IMR-90 (cell line): ENCODE data around the gene PSME2. TPM values are rescaled to one million over a fixed set of nuclear protein-coding genes. Genes with fewer than 3 reads are reported as not detected.

Source experiments
- ATAC-seq: fragments of 200-7000 bp; cut with Tn5 transposase; 2 replicates; pipeline ENCODE4 v1.9.1; 2020; ENCODE audit warnings: low read depth, mild to moderate bottlenecking, moderate library complexity
- BruUV-seq: library from RNA; stranded (reverse); fragments of 400-500 nt; replicated peaks from 2 replicates; lab custom pipeline; 2021; lab: Mats Ljungman, UMichigan
- CTCF ChIA-PET: fragments of 300-600 bp; formaldehyde crosslinking; extraction: SDS; loops from one replicate; lab custom pipeline; 2021; ENCODE audit warnings: antibody characterized with exemption; lab: Yijun Ruan, JAX
- POLR2A ChIA-PET: fragments of 300-600 bp; sonication (Branson Sonifier 250); formaldehyde crosslinking; loops from one replicate; lab custom pipeline; 2022; ENCODE audit warnings: antibody characterized with exemption; ENCODE audit not compliant: unreplicated experiment; lab: Charles Lee
- DNase-seq: peaks from one replicate; pipeline ENCODE4 v3.0.0; 2013
- H2AFZ ChIP-seq: replicated peaks from 2 replicates; pipeline ENCODE3; 2013; ENCODE audit warnings: low read length, mild to moderate bottlenecking; ENCODE audit not compliant: poor library complexity
- H2AK5ac ChIP-seq: 2 replicates; pipeline ENCODE4 v1.6.1; 2013; ENCODE audit warnings: low read depth, low read length, inconsistent platforms
- H2AK9ac ChIP-seq: replicated peaks from 2 replicates; pipeline ENCODE3; 2013; ENCODE audit warnings: mild to moderate bottlenecking, low read depth, low read length, moderate library complexity; ENCODE audit not compliant: poor library complexity
- H2BK120ac ChIP-seq: 2 replicates; pipeline ENCODE4 v1.6.1; 2013; ENCODE audit warnings: low read depth, low read length, inconsistent platforms
- H2BK15ac ChIP-seq: 3 replicates; pipeline ENCODE4 v1.6.1; 2013; ENCODE audit warnings: low read depth, low read length, inconsistent platforms
- H2BK20ac ChIP-seq: 2 replicates; pipeline ENCODE4 v1.6.1; 2013; ENCODE audit warnings: low read depth, mild to moderate bottlenecking, inconsistent platforms, low read length, moderate library complexity
- H2BK5ac ChIP-seq: 2 replicates; pipeline ENCODE4 v1.6.1; 2013; ENCODE audit warnings: mild to moderate bottlenecking, low read depth, low read length, inconsistent platforms; ENCODE audit not compliant: poor library complexity, severe bottlenecking
- H3K14ac ChIP-seq: replicated peaks from 2 replicates; pipeline ENCODE4 v1.6.1; 2013; ENCODE audit warnings: low read depth, low read length, inconsistent platforms
- H3K18ac ChIP-seq: 2 replicates; pipeline ENCODE4 v1.6.1; 2013; ENCODE audit warnings: low read depth, low read length, control low read depth
- H3K23ac ChIP-seq: 2 replicates; pipeline ENCODE4 v1.6.1; 2013; ENCODE audit warnings: low read depth, low read length, inconsistent platforms
- H3K27ac ChIP-seq: 2 replicates; pipeline ENCODE4 v1.5.1; 2013; ENCODE audit warnings: mild to moderate bottlenecking, control low read depth, low read length; ENCODE audit not compliant: insufficient read depth
- H3K27me3 ChIP-seq: 2 replicates; pipeline ENCODE4 v1.6.1; 2013; ENCODE audit warnings: low read length; ENCODE audit not compliant: control insufficient read depth, insufficient read depth
- H3K36me3 ChIP-seq: 2 replicates; pipeline ENCODE4 v1.6.1; 2013; ENCODE audit warnings: low read length, mixed read lengths; ENCODE audit not compliant: control insufficient read depth, insufficient read depth
- H3K4ac ChIP-seq: 2 replicates; pipeline ENCODE4 v1.6.1; 2013; ENCODE audit warnings: low read depth, low read length, inconsistent platforms
- H3K4me1 ChIP-seq: 2 replicates; pipeline ENCODE4 v1.6.1; 2013; ENCODE audit warnings: low read length, mixed read lengths; ENCODE audit not compliant: control insufficient read depth, insufficient read depth
- H3K4me2 ChIP-seq: 2 replicates; pipeline ENCODE4 v1.6.1; 2013; ENCODE audit warnings: low read depth, mild to moderate bottlenecking, control low read depth, low read length, moderate library complexity
- H3K4me3 ChIP-seq: 2 replicates; pipeline ENCODE4 v1.5.1; 2013; ENCODE audit warnings: low read depth, mild to moderate bottlenecking, control low read depth, low read length, moderate library complexity; ENCODE audit not compliant: insufficient read depth
- H3K56ac ChIP-seq: 2 replicates; pipeline ENCODE4 v1.6.1; 2013; ENCODE audit warnings: low read length, inconsistent platforms; ENCODE audit not compliant: insufficient read depth; ENCODE audit errors: extremely low read depth
- H3K79me1 ChIP-seq, 2 experiments: 2 replicates each; pipeline ENCODE4 v1.6.1; 2013; ENCODE audit warnings: low read length in 2 of 2, inconsistent platforms in 1 of 2, low read depth in 1 of 2
- H3K9ac ChIP-seq: 2 replicates; pipeline ENCODE4 v1.6.1; 2013; ENCODE audit warnings: low read depth, low read length, control low read depth
- H3K9me1 ChIP-seq: 2 replicates; pipeline ENCODE4 v1.6.1; 2013; ENCODE audit warnings: low read length, inconsistent platforms; ENCODE audit not compliant: insufficient read depth
- H3K9me3 ChIP-seq: 2 replicates; pipeline ENCODE4 v1.6.1; 2013; ENCODE audit warnings: low read length; ENCODE audit not compliant: control insufficient read depth, insufficient read depth
- H4K20me1 ChIP-seq: 2 replicates; pipeline ENCODE4 v1.6.1; 2013; ENCODE audit warnings: low read length, inconsistent platforms; ENCODE audit not compliant: insufficient read depth
- H4K5ac ChIP-seq: 2 replicates; pipeline ENCODE4 v1.6.1; 2013; ENCODE audit warnings: mild to moderate bottlenecking, low read depth, low read length, control low read depth
- H4K8ac ChIP-seq, 2 experiments: 2 replicates each; pipeline ENCODE4 v1.6.1; 2013; ENCODE audit warnings: low read depth in 2 of 2, low read length in 2 of 2, control low read depth in 1 of 2, inconsistent platforms in 1 of 2
- H4K91ac ChIP-seq: 2 replicates; pipeline ENCODE4 v1.6.1; 2013; ENCODE audit warnings: low read depth, low read length, inconsistent platforms; ENCODE audit not compliant: insufficient read depth
- BHLHE40 ChIP-seq: fragments of 150-350 bp; IDR thresholded peaks from 2 replicates; pipeline ENCODE4 v1.6.1; 2016; ENCODE audit warnings: mild to moderate bottlenecking, low read depth, low read length
- CEBPB ChIP-seq: IDR thresholded peaks from 2 replicates; pipeline ENCODE4 v1.6.1; 2012; ENCODE audit warnings: low read depth, low read length, improper control_type of control experiment
- CHD1 ChIP-seq: IDR thresholded peaks from 2 replicates; pipeline ENCODE4 v1.6.1; 2012; ENCODE audit warnings: low read depth, low read length, improper control_type of control experiment
- ELK1 ChIP-seq: fragments of 150-350 bp; IDR thresholded peaks from 2 replicates; pipeline ENCODE4 v1.6.1; 2016; ENCODE audit warnings: low read depth, mild to moderate bottlenecking, low read length, moderate library complexity, borderline replicate concordance
- FOS ChIP-seq: fragments of 150-350 bp; IDR thresholded peaks from 2 replicates; pipeline ENCODE4 v1.6.1; 2016; ENCODE audit warnings: low read depth, low read length
- MAFK ChIP-seq: IDR thresholded peaks from 2 replicates; pipeline ENCODE4 v1.6.1; 2012; ENCODE audit warnings: low read depth, low read length, improper control_type of control experiment
- MAZ ChIP-seq: IDR thresholded peaks from 2 replicates; pipeline ENCODE4 v1.6.1; 2012; ENCODE audit warnings: low read depth, mild to moderate bottlenecking, low read length, improper control_type of control experiment, moderate library complexity, borderline replicate concordance
- MXI1 ChIP-seq: IDR thresholded peaks from 2 replicates; pipeline ENCODE4 v1.6.1; 2012; ENCODE audit warnings: low read depth, mild to moderate bottlenecking, low read length, moderate library complexity, borderline replicate concordance
- NFE2L2 ChIP-seq: fragments of 150-350 bp; IDR thresholded peaks from 2 replicates; pipeline ENCODE4 v1.6.1; 2016; ENCODE audit warnings: low read depth, mild to moderate bottlenecking, low read length
- RAD21 ChIP-seq: IDR thresholded peaks from 2 replicates; pipeline ENCODE4 v1.6.1; 2012; ENCODE audit warnings: low read length, improper control_type of control experiment
- RCOR1 ChIP-seq: IDR thresholded peaks from 2 replicates; pipeline ENCODE4 v1.6.1; 2012; ENCODE audit warnings: mild to moderate bottlenecking, low read length, improper control_type of control experiment; ENCODE audit not compliant: insufficient replicate concordance
- RFX5 ChIP-seq: IDR thresholded peaks from 2 replicates; pipeline ENCODE4 v1.8.0; 2012; ENCODE audit warnings: low read depth, mild to moderate bottlenecking, low read length, moderate library complexity
- SMC3 ChIP-seq: fragments of 150-350 bp; IDR thresholded peaks from 2 replicates; pipeline ENCODE4 v1.6.1; 2016; ENCODE audit warnings: low read depth, mild to moderate bottlenecking, antibody characterized with exemption, low read length, moderate library complexity
- USF2 ChIP-seq: fragments of 150-350 bp; IDR thresholded peaks from 2 replicates; pipeline ENCODE4 v1.6.1; 2017; ENCODE audit warnings: mild to moderate bottlenecking, antibody characterized with exemption, low read length, low read depth
- WGBS, 2 experiments: methylation state at CpG; one replicate each; pipeline versions ENCODE4 v1.1.5 to v1.1.7; 2013; ENCODE audit warnings: missing lambda C conversion rate in 2 of 2; ENCODE audit not compliant: insufficient read length in 1 of 2; ENCODE audit errors: extremely low coverage in 2 of 2; 5-methylcytosine and 5-hydroxymethylcytosine counted together
- dilution Hi-C: fragments of 300-500 bp; cut with HindIII; formaldehyde crosslinking; loops from one replicate; pipeline ENCODE4 v1.14.3; 2018; ENCODE audit warnings: low sequenced_read_pairs; ENCODE audit not compliant: unreplicated experiment
- in situ Hi-C: fragments of 300-500 bp; cut with MboI; formaldehyde crosslinking; loops from 3 replicates; pipeline ENCODE4 v1.14.3; 2019; ENCODE audit warnings: low sequenced_read_pairs, inconsistent platforms, mixed read lengths
- intact Hi-C: fragments of 100-400 bp; cut with micrococcal nuclease; formaldehyde crosslinking; loops from 2 replicates; pipeline ENCODE4 v1.10.0; 2022
- polyA plus RNA-seq, 3 experiments: library from polyadenylated mRNA; depleted of rRNA; stranded (reverse); fragments of >200 nt; gene quantifications; 2 replicates each; pipeline ENCODE4 v1.2.3, GENCODE V29; 2012; ENCODE audit warnings: low replicate concordance in 1 of 3
- total RNA-seq: library from RNA; depleted of rRNA; stranded (reverse); fragments of >200 nt; gene quantifications from 2 replicates; pipeline ENCODE4 v1.2.3, GENCODE V29; 2012

PSME2 gene
- total and polyA plus RNA-seq, 2 of the 4 experiments (the other 2 are of a cell fraction) = 104 to 141 TPM

- Histone ChIP-seq H2BK15ac (no peak overlapping the region), H2AFZ (peak overlapping the region; percentile 1), H2BK20ac (no peak overlapping the region), H4K91ac (no peak overlapping the region), H3K79me1 (peaks cover 0 to 18% of the 10 kb centered on the region in 2 experiments; a peak in 3 of 4 replicates), H3K56ac (no peak overlapping the region), H3K9me3 (no peaks in the 10 kb centered on the region), H3K27ac (no peak overlapping the region), H3K4me2 (no peak overlapping the region), H3K9me1 (no peaks in the 10 kb centered on the region; the same call in 1 of the 2 replicates), H3K4ac (no peak overlapping the region), H3K14ac (no peak overlapping the region), H2BK120ac (no peak overlapping the region), H4K8ac (no peak overlapping the region), H2AK9ac (peak overlapping the region; percentile 28), H3K9ac (no peak overlapping the region), H2BK5ac (no peak overlapping the region), H3K23ac (no peak overlapping the region), H3K36me3 (peaks cover 86% of the 10 kb centered on the region), H3K4me3 (no peak overlapping the region), H3K18ac (no peak overlapping the region), H3K4me1 (peaks cover 2% of the 10 kb centered on the region; the same call in 1 of the 2 replicates), H3K27me3 (no peaks in the 10 kb centered on the region), H4K20me1 (no peaks in the 10 kb centered on the region), H4K5ac (no peak overlapping the region), H2AK5ac (no peak overlapping the region)
- 99% methylated on average over 7 of the region's 19 CpGs; no CpG with 5 or more reads in 1 of the 2 experiments for WGBS, 2 experiments
- ChIA-PET POLR2A (no interaction called here), CTCF (no interaction called here)
- TF ChIP-seq RCOR1 = no peak
- TF ChIP-seq FOS = no peak
- TF ChIP-seq MAZ = no peak
- TF ChIP-seq RFX5 = no peak
- TF ChIP-seq NFE2L2 = no peak
- no peak for TF ChIP-seq USF2
- TF ChIP-seq RAD21 = no peak
- TF ChIP-seq SMC3 = no peak
- TF ChIP-seq ELK1 = no peak
- TF ChIP-seq MXI1 = no peak
- no peak for TF ChIP-seq BHLHE40
- no peak for TF ChIP-seq CEBPB
- TF ChIP-seq CHD1 = no peak
- no peak for TF ChIP-seq MAFK
- BruUV-seq = no TSS peak
- dilution Hi-C loops (no loop called here), in situ Hi-C loops (no loop called here), intact Hi-C loops (no loop called here)
- DNase-seq = no peak
- ATAC-seq = no peak
Measured at GRCh38 chr14:24181371-24182077, 35.1 kb upstream of the PSME2 start.
